ENCODE data around the gene IGLON5.
A peak's percentile ranks its signal among the peaks of the same experiment; 100 is the strongest.

The IGLON5 gene

GRCh38 chr19:51318687-51319648 is 7.5 kb downstream of the IGLON5 start:
- no peak for DNase-seq

- no peak for DNase-seq
Measured at GRCh38 chr19:51319649-51320279, 8.3 kb downstream of the IGLON5 start.

GRCh38 chr19:51320280-51320657 is 8.8 kb downstream of the IGLON5 start:
- no peak for DNase-seq

- DNase-seq: no peak
Measured at GRCh38 chr19:51321799-51322198, 10.4 kb downstream of the IGLON5 start.

- DNase-seq: no peak
Measured at GRCh38 chr19:51323481-51324166, 12.2 kb downstream of the IGLON5 start.

- DNase-seq: no peak
Measured at GRCh38 chr19:51324167-51324481, 12.7 kb downstream of the IGLON5 start.

- DNase-seq: no peak
Measured at GRCh38 chr19:51325161-51325976, 13.9 kb downstream of the IGLON5 start.

- DNase-seq: no peak
Measured at GRCh38 chr19:51326216-51327065, 15.0 kb downstream of the IGLON5 start.

- DNase-seq: peak; percentile 75
Measured at GRCh38 chr19:51327066-51328001, 15.9 kb downstream of the IGLON5 start.

- no peak for DNase-seq
Measured at GRCh38 chr19:51329411-51329810, 18.0 kb downstream of the IGLON5 start.

- no peak for DNase-seq
Measured at GRCh38 chr19:51330366-51330765, 18.9 kb downstream of the IGLON5 start.

DNA sequence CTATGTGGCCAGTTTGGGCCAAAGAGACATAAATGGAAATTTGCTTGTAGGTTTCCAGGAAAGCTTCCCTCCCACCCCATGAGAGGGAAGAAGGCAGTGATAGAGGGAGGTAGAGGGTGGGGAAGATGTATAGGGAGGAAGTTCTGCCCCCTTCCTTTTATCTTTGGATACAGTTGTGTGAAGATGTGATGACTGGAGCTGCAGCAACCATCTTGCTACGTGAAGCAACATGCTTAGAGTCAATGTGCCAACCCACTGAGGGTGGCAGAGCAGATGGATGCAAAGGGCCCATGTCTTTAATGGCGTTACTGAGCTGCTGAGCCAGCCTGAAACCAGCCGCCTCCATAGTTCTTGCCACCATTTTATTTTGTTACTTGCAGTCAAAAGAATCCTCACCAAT is 19.7 kb downstream of the IGLON5 start:
- DNase-seq: no peak

- DNase-seq: no peak
Measured at GRCh38 chr19:51331716-51332115, 20.3 kb downstream of the IGLON5 start.

DNA sequence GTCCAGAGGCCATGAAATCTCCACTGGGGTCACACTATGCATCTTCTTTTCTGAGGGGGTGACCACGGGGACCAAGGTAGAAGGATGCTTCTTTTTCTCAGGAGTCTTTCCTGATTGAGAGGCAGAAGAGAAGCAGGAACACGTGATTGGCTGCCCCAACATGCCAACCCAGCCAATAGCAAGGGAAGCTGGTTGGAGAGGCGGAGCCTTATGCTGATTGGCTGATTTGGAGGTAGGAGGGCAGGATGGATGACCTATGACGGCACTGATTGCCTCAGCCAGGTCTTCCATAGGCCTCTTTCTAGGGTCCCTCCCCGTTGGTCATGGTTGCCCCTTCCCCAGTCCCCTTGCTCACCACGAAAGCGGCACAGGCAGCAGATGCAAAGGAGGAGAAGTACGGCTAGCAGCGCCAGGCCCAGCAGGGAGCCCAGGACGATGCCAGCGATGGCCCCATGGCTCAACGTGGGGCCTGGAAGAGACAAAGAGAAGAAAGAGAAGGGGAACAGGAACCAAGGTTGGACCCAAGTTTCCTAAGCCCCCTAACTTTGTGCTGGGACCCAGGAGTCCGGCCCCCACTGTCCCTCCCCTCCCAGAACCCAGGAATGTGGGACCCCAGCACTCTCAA is 22.5 kb downstream of the IGLON5 start:
- DNase-seq: no peak

- DNase-seq: no peak
Measured at GRCh38 chr19:51337141-51337860, 25.9 kb downstream of the IGLON5 start.

GRCh38 chr19:51337861-51338562 is 26.6 kb downstream of the IGLON5 start:
- no peak for DNase-seq

GRCh38 chr19:51338563-51339312 is 27.3 kb downstream of the IGLON5 start:
- DNase-seq: peak; percentile 84

DNA sequence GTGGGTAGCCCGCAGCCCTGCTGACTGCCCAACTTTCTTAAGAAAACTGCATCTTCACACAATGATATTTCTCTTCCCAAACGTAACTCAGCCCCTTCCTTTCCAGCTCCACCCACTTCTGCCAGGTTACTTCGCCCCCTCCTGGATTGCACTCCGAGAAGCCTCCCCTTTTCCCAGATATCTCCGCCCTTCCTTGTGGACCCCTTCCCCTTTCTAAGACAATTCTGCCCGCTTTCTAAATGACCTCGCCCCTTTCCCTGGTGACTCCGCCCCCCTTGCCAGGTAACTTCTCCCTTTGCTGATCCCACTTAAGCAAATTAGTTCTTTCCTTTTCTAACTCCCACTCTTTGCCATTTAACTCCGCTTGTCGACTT is 27.9 kb downstream of the IGLON5 start:
- no peak for DNase-seq
